Measurements from ENCODE around the gene KRTAP29-1. TPM values are rescaled to one million over a fixed set of nuclear protein-coding genes. Genes with fewer than 3 reads are reported as not detected.

The KRTAP29-1 gene
- total RNA-seq, 1 experiment from 2014 or later = not detected

DNA sequence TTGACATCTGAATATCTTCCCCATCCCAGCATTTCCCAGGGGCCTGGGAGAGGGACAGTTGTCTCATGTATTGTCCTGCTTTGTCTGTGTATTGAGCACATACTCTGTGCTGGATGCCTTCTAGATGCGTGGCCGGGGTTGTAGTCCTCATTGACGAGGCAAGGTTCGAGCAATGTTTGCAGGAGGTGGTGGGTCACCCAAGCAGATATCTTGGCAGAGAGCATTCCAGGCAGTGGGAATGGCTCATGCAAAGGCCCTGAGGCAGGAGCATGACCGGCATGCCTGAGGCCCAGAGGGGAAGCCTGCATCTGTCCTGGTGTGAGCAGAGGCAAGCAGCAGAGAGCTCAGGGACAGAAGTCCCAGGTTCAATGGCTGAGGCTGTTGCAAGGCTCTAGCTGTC lies 30.4 kb upstream of the KRTAP29-1 start:
- no peak overlapping the region for H2BK15ac ChIP-seq (ENCODE audit: low read depth, low read length)

More for the DNA sequence above, 30.4 kb upstream of the KRTAP29-1 start:
- H4K20me1 ChIP-seq (ENCODE audit: control insufficient read depth, insufficient read depth, insufficient read length) = no peaks in the 10 kb centered on the region
- no peak overlapping the region for H2BK5ac ChIP-seq (ENCODE audit: insufficient read length, low read length)
- TF ChIP-seq, protein P1, sequence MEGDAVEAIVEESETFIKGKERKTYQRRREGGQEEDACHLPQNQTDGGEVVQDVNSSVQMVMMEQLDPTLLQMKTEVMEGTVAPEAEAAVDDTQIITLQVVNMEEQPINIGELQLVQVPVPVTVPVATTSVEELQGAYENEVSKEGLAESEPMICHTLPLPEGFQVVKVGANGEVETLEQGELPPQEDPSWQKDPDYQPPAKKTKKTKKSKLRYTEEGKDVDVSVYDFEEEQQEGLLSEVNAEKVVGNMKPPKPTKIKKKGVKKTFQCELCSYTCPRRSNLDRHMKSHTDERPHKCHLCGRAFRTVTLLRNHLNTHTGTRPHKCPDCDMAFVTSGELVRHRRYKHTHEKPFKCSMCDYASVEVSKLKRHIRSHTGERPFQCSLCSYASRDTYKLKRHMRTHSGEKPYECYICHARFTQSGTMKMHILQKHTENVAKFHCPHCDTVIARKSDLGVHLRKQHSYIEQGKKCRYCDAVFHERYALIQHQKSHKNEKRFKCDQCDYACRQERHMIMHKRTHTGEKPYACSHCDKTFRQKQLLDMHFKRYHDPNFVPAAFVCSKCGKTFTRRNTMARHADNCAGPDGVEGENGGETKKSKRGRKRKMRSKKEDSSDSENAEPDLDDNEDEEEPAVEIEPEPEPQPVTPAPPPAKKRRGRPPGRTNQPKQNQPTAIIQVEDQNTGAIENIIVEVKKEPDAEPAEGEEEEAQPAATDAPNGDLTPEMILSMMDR (conservative IDR thresholded peaks at IDR 0.05) = no peak
- H3K14ac ChIP-seq (ENCODE audit: insufficient read depth, low read length) = no peak overlapping the region
- H3K4ac ChIP-seq (ENCODE audit: low read depth, low read length) = no peak overlapping the region
- WGBS (ENCODE audit: extremely low coverage, insufficient read length, low lambda C conversion rate) = no CpG with 5 or more reads among the region's 5 CpGs
- no peak overlapping the region for H3T11ph ChIP-seq (ENCODE audit: low read length)
- H3K18ac ChIP-seq (ENCODE audit: insufficient read length, low read depth, low read length) = no peak overlapping the region
- no peak overlapping the region for H2BK20ac ChIP-seq (ENCODE audit: low read depth, low read length, poor library complexity, severe bottlenecking)
- H3K56ac ChIP-seq (ENCODE audit: insufficient read length, low read depth, low read length) = no peak overlapping the region
- H3K4me3 Mint-ChIP-seq = no peak overlapping the region
- H2BK12ac ChIP-seq (ENCODE audit: insufficient read length, low read depth, low read length) = no peak overlapping the region
- no peak overlapping the region for H2AK5ac ChIP-seq (ENCODE audit: insufficient read length, low read length)
- H4K91ac ChIP-seq (ENCODE audit: insufficient read length, low read depth, low read length) = no peak overlapping the region
- H3K79me2 ChIP-seq (ENCODE audit: insufficient read depth, low read length) = no peaks in the 10 kb centered on the region
- H3K4me1 ChIP-seq (ENCODE audit: insufficient read depth, low read length) = no peaks in the 10 kb centered on the region
- no peaks in the 10 kb centered on the region for H3K27me3 ChIP-seq (ENCODE audit: insufficient read depth, low read length)
- no peak overlapping the region for H3K4me2 ChIP-seq (ENCODE audit: insufficient read depth, insufficient read length, low read length)
- H3K27ac ChIP-seq (ENCODE audit: insufficient read length, low read depth, low read length) = no peak overlapping the region
- peaks cover 4% of the 10 kb centered on the region; the same call in 1 of the 2 replicates for H3K27me3 Mint-ChIP-seq (ENCODE audit: low read depth)
- H3K36me3 Mint-ChIP-seq (ENCODE audit: insufficient read depth in 1 of 3, low read depth in 3 of 3) = no peaks in the 10 kb centered on the region; a peak in 1 of 7 replicates
- no peaks in the 10 kb centered on the region; a peak in 2 of 5 replicates for H3K9me3 Mint-ChIP-seq
- no peak overlapping the region for H3K23ac ChIP-seq (ENCODE audit: insufficient read length, low read depth, low read length)
- no peaks in the 10 kb centered on the region for H3K79me1 ChIP-seq (ENCODE audit: insufficient read depth, low read depth, low read length, poor library complexity, severe bottlenecking)
- no peaks in the 10 kb centered on the region for H3K9me3 ChIP-seq (ENCODE audit: control insufficient read depth, low read depth, low read length)
- H2AFZ ChIP-seq (ENCODE audit: low read length) = no peak overlapping the region
- H4K5ac ChIP-seq (ENCODE audit: insufficient read length, low read depth, low read length) = no peak overlapping the region
- DNase-seq = no peak
- H3K27ac Mint-ChIP-seq = peak overlapping the region in 1 of 3 experiments; percentile 87; a peak in 2 of 7 replicates
- H4K8ac ChIP-seq (replicated peaks; ENCODE audit: insufficient read length, low read depth, low read length) = no peak overlapping the region
- H3K4me1 Mint-ChIP-seq = peaks cover 0 to 9% of the 10 kb centered on the region in 2 experiments; a peak in 3 of 4 replicates
- H2BK120ac ChIP-seq (ENCODE audit: low read depth, low read length, poor library complexity, severe bottlenecking) = no peak overlapping the region
- H3K23me2 ChIP-seq (ENCODE audit: insufficient read length, low read depth, low read length, poor library complexity, severe bottlenecking) = no peaks in the 10 kb centered on the region
- H3K9ac ChIP-seq (ENCODE audit: extremely low read depth, insufficient read length, low read length) = no peak overlapping the region
